K562 (cell line): ENCODE data around the gene PRCP. TPM values are rescaled to one million over a fixed set of nuclear protein-coding genes. Genes with fewer than 3 reads are reported as not detected.

Experiments used
- ATAC-seq: fragments of 200-7000 bp; cut with Tn5 transposase; 3 replicates; pipeline ENCODE4 v1.9.1; 2020; ENCODE audit warnings: moderate library complexity
- BruUV-seq: library from RNA; stranded (reverse); fragments of 400-500 nt; replicated peaks from 2 replicates; lab custom pipeline; 2021; lab: Mats Ljungman, UMichigan
- CTCF ChIA-PET: fragments of 300-600 bp; formaldehyde crosslinking; extraction: SDS; loops from one replicate; lab custom pipeline; 2021; ENCODE audit warnings: low intra/inter-chr PET ratio; lab: Yijun Ruan, JAX
- POLR2A ChIA-PET: fragments of 300-600, 350-650 bp; sonication (Branson Sonifier 250); formaldehyde crosslinking; extraction: SDS; loops from one replicate; lab custom pipeline; 2021; ENCODE audit warnings: antibody characterized with exemption, inconsistent platforms; lab: Yijun Ruan, JAX
- DNase-seq, 4 experiments: peaks; one replicate each; pipeline versions ENCODE4 v3.0.0 to v3.0.0-alpha.2; 2011 to 2018; ENCODE audit warnings: low spot score in 3 of 4, mixed read lengths in 3 of 4; ENCODE audit errors: extremely low read depth in 1 of 4
- FAIRE-seq: peaks from 2 replicates; lab custom pipeline; 2011; peaks lifted over from hg19 to GRCh38; lab: Jason Lieb, UNC
- H2AFZ ChIP-seq: 2 replicates; pipeline ENCODE4 v1.6.0; 2011; ENCODE audit warnings: low read depth, low read length, control low read depth, inconsistent platforms
- H3K27ac ChIP-seq: fragments of 200-600 bp; 3 replicates; pipeline ENCODE4 v1.8.0; 2011; ENCODE audit warnings: low read depth, mild to moderate bottlenecking, control low read depth, inconsistent platforms, low read length, moderate library complexity, mixed read lengths; ENCODE audit errors: extremely low read depth
- H3K27me3 ChIP-seq, 2 experiments: fragments of 300-600 bp in 1 of 2; 2 replicates in 1 of 2; 3 replicates in 1 of 2; pipeline versions ENCODE4 v1.6.0 to v1.8.0; 2011; ENCODE audit warnings: inconsistent platforms in 2 of 2, low read length in 2 of 2, mild to moderate bottlenecking in 1 of 2, mixed read lengths in 1 of 2, moderate library complexity in 1 of 2; ENCODE audit not compliant: control insufficient read depth in 2 of 2, insufficient read depth in 2 of 2
- H3K36me3 ChIP-seq: fragments of 300-600 bp; 3 replicates; pipeline ENCODE4 v1.8.0; 2011; ENCODE audit warnings: mild to moderate bottlenecking, low read length, inconsistent platforms; ENCODE audit not compliant: control insufficient read depth, insufficient read depth
- H3K4me1 ChIP-seq, 2 experiments: fragments of 200-600 bp in 1 of 2; replicated peaks in 1 of 2; 2 replicates in 1 of 2; 3 replicates in 1 of 2; pipeline versions ENCODE4 v1.5.1 to v1.8.0; 2011; ENCODE audit warnings: inconsistent platforms in 2 of 2, low read length in 2 of 2, mild to moderate bottlenecking in 1 of 2, mixed read lengths in 1 of 2, moderate library complexity in 1 of 2; ENCODE audit not compliant: control insufficient read depth in 2 of 2, insufficient read depth in 2 of 2
- H3K4me2 ChIP-seq: 2 replicates; pipeline ENCODE4 v1.6.1; 2011; ENCODE audit warnings: low read length, control low read depth, inconsistent platforms, mixed read lengths; ENCODE audit not compliant: insufficient read depth
- H3K4me3 ChIP-seq: fragments of 200-600 bp; sonication (generic), shearing (Covaris generic); 2 replicates; pipeline ENCODE4 v1.5.1; 2016; ENCODE audit warnings: control low read depth, inconsistent platforms
- H3K79me2 ChIP-seq: fragments of 200-600 bp; 3 replicates; pipeline ENCODE4 v1.8.0; 2011; ENCODE audit warnings: low read length, inconsistent platforms; ENCODE audit not compliant: control insufficient read depth, insufficient read depth
- H3K9ac ChIP-seq, 2 experiments: 2 replicates each; pipeline versions ENCODE4 v1.6.0 to v1.6.1; 2011; ENCODE audit warnings: low read depth in 2 of 2, low read length in 2 of 2, control low read depth in 1 of 2, inconsistent platforms in 1 of 2, mild to moderate bottlenecking in 1 of 2, mixed read lengths in 1 of 2; ENCODE audit not compliant: insufficient read depth in 1 of 2
- H3K9me1 ChIP-seq: one replicate; pipeline ENCODE4 v1.6.0; 2011; ENCODE audit warnings: inconsistent platforms, mild to moderate bottlenecking, low read length, moderate library complexity; ENCODE audit not compliant: control insufficient read depth, insufficient read depth
- H3K9me3 ChIP-seq: replicated peaks from 2 replicates; pipeline ENCODE4 v1.5.1; 2011; ENCODE audit warnings: low read depth, low read length, inconsistent platforms; ENCODE audit not compliant: control insufficient read depth, insufficient read depth
- H4K20me1 ChIP-seq: replicated peaks from 2 replicates; pipeline ENCODE4 v1.6.1; 2011; ENCODE audit warnings: low read length, inconsistent platforms, mixed read lengths; ENCODE audit not compliant: control insufficient read depth, insufficient read depth
- AFF1 ChIP-seq, 2 experiments: fragments of 450-650 bp; IDR thresholded peaks; 2 replicates each; pipeline ENCODE4 v1.6.1; 2018; ENCODE audit warnings: mild to moderate bottlenecking in 2 of 2, low read depth in 1 of 2; ENCODE audit not compliant: partially characterized antibody in 2 of 2
- CREM ChIP-seq: IDR thresholded peaks from 2 replicates; pipeline ENCODE4 v1.6.1; 2014; ENCODE audit warnings: antibody characterized with exemption, low read depth
- FOXJ3 ChIP-seq: sonication (generic); formaldehyde crosslinking; IDR thresholded peaks from 2 replicates; pipeline ENCODE4 v1.4.0; 2020; ENCODE audit warnings: mild to moderate bottlenecking, missing genetic modification reagents
- GATA2 ChIP-seq: sonication (generic); formaldehyde crosslinking; IDR thresholded peaks from 2 replicates; pipeline ENCODE4 v1.4.0; 2020; ENCODE audit warnings: mild to moderate bottlenecking, missing genetic modification reagents
- MAZ ChIP-seq, 2 experiments: fragments of 450-650 bp in 1 of 2; sonication (generic) in 1 of 2; formaldehyde crosslinking; IDR thresholded peaks in 1 of 2; conservative IDR thresholded peaks in 1 of 2; 2 replicates each; pipeline versions ENCODE4 v1.4.0 to v1.5.0; 2020; ENCODE audit warnings: mild to moderate bottlenecking in 1 of 2, missing genetic modification reagents in 1 of 2
- XRCC5 ChIP-seq: fragments of 200-400 bp; formaldehyde crosslinking; IDR thresholded peaks from 2 replicates; pipeline ENCODE4 v1.6.1; 2017; ENCODE audit warnings: low read depth, mild to moderate bottlenecking, low read length
- ZC3H11A ChIP-seq: IDR thresholded peaks from 2 replicates; pipeline ENCODE4 v1.6.1; 2012; ENCODE audit warnings: low read depth, low read length, improper control_type of control experiment
- ZNF175 ChIP-seq: fragments of 200-800 bp; sonication (Bioruptor generic); IDR thresholded peaks from 2 replicates; pipeline ENCODE4 v1.6.1; 2016; ENCODE audit warnings: low read depth, mild to moderate bottlenecking, missing genetic modification characterization, missing compliant biosample characterization
- ZNF384 ChIP-seq: IDR thresholded peaks from 2 replicates; pipeline ENCODE4 v1.6.1; 2012; ENCODE audit warnings: low read depth, low read length, improper control_type of control experiment
- ZNF583 ChIP-seq: fragments of 250-450 bp; sonication (Bioruptor Pico); IDR thresholded peaks from 2 replicates; pipeline ENCODE4 v1.4.0; 2020
- WGBS: fragments of 100-300 bp; shearing (Covaris generic); methylation state at CpG from one replicate; pipeline ENCODE4 v1.1.6; 2016; ENCODE audit warnings: low coverage, mixed read lengths; ENCODE audit not compliant: insufficient coverage; ENCODE audit errors: missing lambda C conversion rate; 5-methylcytosine and 5-hydroxymethylcytosine counted together
- in situ Hi-C: fragments of 300-500 bp; cut with MboI; formaldehyde crosslinking; loops from 4 replicates; pipeline ENCODE4 v1.15.0; 2018; ENCODE audit warnings: inconsistent platforms, mixed read lengths
- intact Hi-C: fragments of 100-400 bp; cut with micrococcal nuclease; formaldehyde crosslinking; loops from 2 replicates; pipeline ENCODE4 v1.14.2; 2022
- polyA plus RNA-seq, 8 experiments: library from polyadenylated mRNA; depleted of rRNA in 4 of 8; stranded (reverse) in 5 of 8; unstranded in 3 of 8; fragments of >200 nt; fragmentation: Nextera tagmentation in 2 of 8; fragmentation: Illumina TruSeq in 1 of 8; extraction: Ambion mirVana in 2 of 8; extraction: Trizol in 1 of 8; gene quantifications; 2 replicates each; pipeline versions ENCODE4 v1.2.1 to v1.2.3, GENCODE V29; 2011 to 2014; ENCODE audit warnings: inconsistent platforms in 1 of 8, missing spikeins in 1 of 8
- total RNA-seq, 7 experiments: library from RNA; depleted of rRNA in 6 of 7; stranded (reverse); fragments of >200 nt in 6 of 7; fragmentation: Illumina TruSeq in 2 of 7; extraction: Trizol in 2 of 7; gene quantifications; 2 replicates each; pipeline versions ENCODE4 v1.2.1 to v1.2.3, GENCODE V29; 2011 to 2021; ENCODE audit warnings: low replicate concordance in 1 of 7
- TF ChIP-seq, protein P1 (sequence below): fragments of 450-650 bp; IDR thresholded peaks from 2 replicates; pipeline ENCODE4 v1.6.1; 2016; ENCODE audit warnings: low read depth, mild to moderate bottlenecking, moderate library complexity

PRCP gene
- total and polyA plus RNA-seq, 9 of the 15 experiments (the other 6 are each of a cell fraction or from before 2014, with no cell fraction given), result 9.5 to 43.1 (median 23.2) TPM

DNA sequence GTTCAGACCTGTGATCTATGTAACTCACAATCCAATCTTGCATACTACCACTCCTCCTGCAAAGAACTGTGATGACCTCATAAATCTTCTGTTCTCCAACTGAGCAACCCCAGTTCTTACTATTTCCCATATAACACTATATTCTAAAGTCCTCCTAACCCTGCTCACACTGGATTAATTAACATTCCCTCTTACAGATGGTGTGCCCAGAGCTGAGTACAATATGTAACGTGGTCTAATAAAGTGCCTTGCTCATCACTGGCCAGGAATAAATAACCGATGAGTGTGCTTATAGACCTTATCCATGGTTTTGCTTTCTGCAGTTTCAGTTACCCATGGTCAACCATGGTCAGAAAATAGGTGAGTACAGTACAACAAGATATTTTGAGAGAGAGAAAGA, 28.6 kb downstream of the PRCP start:
- no peak overlapping the region for H2AFZ ChIP-seq
- no peak overlapping the region for H3K9ac ChIP-seq
- no peaks in the 10 kb centered on the region; the same call in 1 of the 2 replicates for H4K20me1 ChIP-seq
- FAIRE-seq, result no peak
- H3K79me2 ChIP-seq, result no peaks in the 10 kb centered on the region
- no peak overlapping the region for H3K27ac ChIP-seq
- TF ChIP-seq ZNF175, result no peak
- TF ChIP-seq XRCC5, result no peak
- no peak for TF ChIP-seq AFF1 (IDR thresholded peaks at IDR 0.05; ENCODE audit: low read depth in 1 of 2, partially characterized antibody in 2 of 2)
- no peak for TF ChIP-seq CREM
- TF ChIP-seq ZNF583 (CRISPR knock-in tag), result no peak
- no peak for TF ChIP-seq GATA2
- TF ChIP-seq ZC3H11A, result no peak
- no peak for TF ChIP-seq FOXJ3 (CRISPR knock-in tag)
- no peak for TF ChIP-seq ZNF384
- TF ChIP-seq, protein P1, sequence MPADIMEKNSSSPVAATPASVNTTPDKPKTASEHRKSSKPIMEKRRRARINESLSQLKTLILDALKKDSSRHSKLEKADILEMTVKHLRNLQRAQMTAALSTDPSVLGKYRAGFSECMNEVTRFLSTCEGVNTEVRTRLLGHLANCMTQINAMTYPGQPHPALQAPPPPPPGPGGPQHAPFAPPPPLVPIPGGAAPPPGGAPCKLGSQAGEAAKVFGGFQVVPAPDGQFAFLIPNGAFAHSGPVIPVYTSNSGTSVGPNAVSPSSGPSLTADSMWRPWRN, result no peak
- TF ChIP-seq MAZ (CRISPR knock-in tag; conservative IDR thresholded peaks at IDR 0.05 in 1 of 2, IDR thresholded peaks at IDR 0.05 in 1 of 2), result no peak
- H3K36me3 ChIP-seq, result no peaks in the 10 kb centered on the region
- in situ Hi-C loops, result loop anchor here (25.0 kb wide), 1 partner anchor 941 kb away; no protein-coding TSS in a partner anchor
- BruUV-seq, result no TSS peak
- WGBS, result 71% methylated on average over 2 of the region's 2 CpGs
- ChIA-PET POLR2A (no interaction called here), CTCF (no interaction called here)
- no peaks in the 10 kb centered on the region for H3K9me1 ChIP-seq
- no peak for DNase-seq
- ATAC-seq, result no peak
- H3K4me3 ChIP-seq, result no peak overlapping the region
- H3K9me3 ChIP-seq, result no peaks in the 10 kb centered on the region
- no peak overlapping the region for H3K4me2 ChIP-seq
- intact Hi-C loops, result no loop called here
- no peaks in the 10 kb centered on the region for H3K27me3 ChIP-seq
- H3K4me1 ChIP-seq, result peaks cover 0 to 2% of the 10 kb centered on the region in 2 experiments; a peak in 1 of 5 replicates
